HL-60 (cell line): ENCODE measurements around the gene MYH2.

Source experiments
- DNase-seq, 2 experiments: peaks; one replicate each; pipeline ENCODE4 v3.0.0-alpha.2; 2010 to 2020; ENCODE audit warnings: low read depth in 1 of 2, low spot score in 1 of 2
- H3K27ac ChIP-seq: fragments of 250-450 bp; sonication (Bioruptor Pico); replicated peaks from 2 replicates; pipeline ENCODE4 v1.5.1; 2020; ENCODE audit warnings: mild to moderate bottlenecking, moderate library complexity
- H3K27me3 ChIP-seq: fragments of 250-450 bp; sonication (Bioruptor Pico); 2 replicates; pipeline ENCODE4 v1.5.1; 2021; ENCODE audit warnings: mild to moderate bottlenecking, moderate library complexity; ENCODE audit not compliant: insufficient read depth, poor library complexity, severe bottlenecking
- H3K4me3 ChIP-seq: replicated peaks from 2 replicates; pipeline ENCODE4 v1.5.1; 2011; ENCODE audit warnings: mild to moderate bottlenecking, control low read depth, low read length; ENCODE audit not compliant: insufficient read depth
- CTCF ChIP-seq: IDR thresholded peaks from one replicate; pipeline ENCODE4 v1.5.1; 2011; ENCODE audit warnings: low read length, control low read depth, inconsistent platforms; ENCODE audit not compliant: insufficient read depth
- GABPA ChIP-seq: IDR thresholded peaks from 2 replicates; pipeline ENCODE4 v1.6.1; 2012; ENCODE audit warnings: low read depth
- POLR2AphosphoS5 ChIP-seq: IDR thresholded peaks from 2 replicates; pipeline ENCODE4 v1.6.1; 2012; ENCODE audit warnings: low read depth
- REST ChIP-seq: IDR thresholded peaks from 2 replicates; pipeline ENCODE4 v1.6.1; 2012; ENCODE audit warnings: low read depth; ENCODE audit not compliant: insufficient replicate concordance
- SPI1 ChIP-seq: IDR thresholded peaks from 2 replicates; pipeline ENCODE4 v1.6.1; 2012; ENCODE audit warnings: low read depth, mild to moderate bottlenecking, borderline replicate concordance

Gene MYH2

GRCh38 chr17:10482252-10482651 is 67.2 kb downstream of the MYH2 start:
- H3K4me3 ChIP-seq, result no peak overlapping the region
- H3K27ac ChIP-seq, result no peak overlapping the region
- TF ChIP-seq REST, result no peak
- no peak for TF ChIP-seq CTCF
- TF ChIP-seq SPI1, result no peak
- no peak for TF ChIP-seq GABPA
- TF ChIP-seq POLR2AphosphoS5, result no peak
- DNase-seq, result no peak
- H3K27me3 ChIP-seq, result no peaks in the 10 kb centered on the region

- Histone ChIP-seq H3K4me3 (no peak overlapping the region), H3K27ac (no peak overlapping the region), H3K27me3 (no peaks in the 10 kb centered on the region)
- TF ChIP-seq POLR2AphosphoS5, result no peak
- TF ChIP-seq REST, result no peak
- DNase-seq, result no peak
Observed at GRCh38 chr17:10477701-10478100, 71.8 kb downstream of the MYH2 start.

GRCh38 chr17:10474536-10474935 is 74.9 kb downstream of the MYH2 start:
- Histone ChIP-seq H3K4me3 (no peak overlapping the region), H3K27ac (no peak overlapping the region), H3K27me3 (no peaks in the 10 kb centered on the region)
- no peak for DNase-seq
- TF ChIP-seq POLR2AphosphoS5, result no peak
- no peak for TF ChIP-seq REST
- TF ChIP-seq GABPA, result no peak
- TF ChIP-seq SPI1, result no peak

- Histone ChIP-seq H3K27ac (no peak overlapping the region), H3K4me3 (no peak overlapping the region), H3K27me3 (no peaks in the 10 kb centered on the region)
- no peak for TF ChIP-seq REST
- no peak for TF ChIP-seq POLR2AphosphoS5
- no peak for TF ChIP-seq GABPA
- TF ChIP-seq SPI1, result no peak
- no peak for TF ChIP-seq CTCF
- no peak for DNase-seq
Observed at GRCh38 chr17:10471858-10472257, 77.6 kb downstream of the MYH2 start.
